ENCODE measurements around the gene SLC30A7.

- TF ChIP-seq SOX15 (CRISPR knock-in tag; IDR thresholded peaks at IDR 0.05) (no peak), NFYB (CRISPR knock-in tag; conservative IDR thresholded peaks at IDR 0.05; ENCODE audit: low read depth) (no peak), ZMAT4 (CRISPR knock-in tag; IDR thresholded peaks at IDR 0.05) (no peak), TCF7 (CRISPR knock-in tag; IDR thresholded peaks at IDR 0.05; ENCODE audit: low read depth) (no peak), KAT7 (CRISPR knock-in tag; IDR thresholded peaks at IDR 0.05; ENCODE audit: borderline replicate concordance) (no peak)
Observed at GRCh38 chr1:100894603-100895539, 1.0 kb upstream of the SLC30A7 start, which contains the start of gene EXTL2.
